ENCODE measurements around the gene SHROOM3.
A peak's percentile ranks its signal among the peaks of the same experiment; 100 is the strongest.
"Not testable (repeated sequence)": the region's sequence is repeated elsewhere in the genome, so short reads cannot be mapped to it uniquely, and the experiment has no call there.

SHROOM3 gene

GRCh38 chr4:76703123-76703490 is 268.1 kb downstream of the SHROOM3 start:
- no peak for DNase-seq

GRCh38 chr4:76703676-76704075 is 268.6 kb downstream of the SHROOM3 start:
- DNase-seq = no peak

GRCh38 chr4:76704133-76704881 is 269.3 kb downstream of the SHROOM3 start:
- DNase-seq = no peak

- DNase-seq = no peak
Observed at GRCh38 chr4:76705472-76705871, 270.4 kb downstream of the SHROOM3 start.

GRCh38 chr4:76706581-76706980 is 271.6 kb downstream of the SHROOM3 start:
- no peak for DNase-seq

GRCh38 chr4:76708971-76709771 is 274.1 kb downstream of the SHROOM3 start:
- peak; percentile 67 to 88 for DNase-seq

GRCh38 chr4:76709772-76710090 is 274.7 kb downstream of the SHROOM3 start:
- no peak for DNase-seq

- no peak for DNase-seq
Observed at GRCh38 chr4:76712564-76712963, 277.5 kb downstream of the SHROOM3 start.

GRCh38 chr4:76714226-76714625 is 279.2 kb downstream of the SHROOM3 start:
- no peak for DNase-seq

- no peak for DNase-seq
Observed at GRCh38 chr4:76716020-76716419, 281.0 kb downstream of the SHROOM3 start.

GRCh38 chr4:76716658-76717057 is 281.6 kb downstream of the SHROOM3 start:
- DNase-seq = no peak

GRCh38 chr4:76717431-76717830 is 282.4 kb downstream of the SHROOM3 start:
- DNase-seq = no peak

GRCh38 chr4:76718021-76718420 is 283.0 kb downstream of the SHROOM3 start:
- DNase-seq = no peak

GRCh38 chr4:76718831-76719230 is 283.8 kb downstream of the SHROOM3 start:
- peak in 1 of 2 experiments; percentile 15 for DNase-seq

GRCh38 chr4:76720121-76720520 is 285.1 kb downstream of the SHROOM3 start:
- DNase-seq = no peak

- DNase-seq = not testable (repeated sequence)
Observed at GRCh38 chr4:76722146-76722545, 287.1 kb downstream of the SHROOM3 start.

GRCh38 chr4:76722838-76723237 is 287.8 kb downstream of the SHROOM3 start:
- no peak for DNase-seq

GRCh38 chr4:76723373-76723772 is 288.3 kb downstream of the SHROOM3 start:
- DNase-seq = no peak

- DNase-seq = no peak
Observed at GRCh38 chr4:76723924-76724323, 288.9 kb downstream of the SHROOM3 start.

- DNase-seq = peak in 1 of 2 experiments; percentile 2
Observed at GRCh38 chr4:76725039-76725438, 290.0 kb downstream of the SHROOM3 start.

GRCh38 chr4:76726176-76726575 is 291.1 kb downstream of the SHROOM3 start:
- no peak for DNase-seq

- no peak for DNase-seq
Observed at GRCh38 chr4:76726631-76727030, 291.6 kb downstream of the SHROOM3 start.

GRCh38 chr4:76727934-76728333 is 292.9 kb downstream of the SHROOM3 start:
- not testable (repeated sequence) for DNase-seq

GRCh38 chr4:76729460-76729859 is 294.4 kb downstream of the SHROOM3 start:
- DNase-seq = no peak

All from NCI-H524 (cell line).